NCI-H1105 treated with DMSO at 0.1 percent for 48 hours (cell line): ENCODE results near the gene TIMM8B.
"Not testable (repeated sequence)": the region's sequence is repeated elsewhere in the genome, so short reads cannot be mapped to it uniquely, and the experiment has no call there.

Source experiments
- DNase-seq: peaks from one replicate; lab custom pipeline; 2025; lab: John Stamatoyannopoulos, UW

The TIMM8B gene, protein sequence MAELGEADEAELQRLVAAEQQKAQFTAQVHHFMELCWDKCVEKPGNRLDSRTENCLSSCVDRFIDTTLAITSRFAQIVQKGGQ

GRCh38 chr11:112086422-112087191 lies at the start of gene TIMM8B, which contains the start of gene SDHD:
TIMM8B (minus strand) TSS chr11:112086756; CDS start chr11:112086723, 33 bp downstream.
SDHD (plus strand) TSS chr11:112086873; CDS start chr11:112086908, 35 bp downstream.
- DNase-seq: peak; percentile 97

DNA sequence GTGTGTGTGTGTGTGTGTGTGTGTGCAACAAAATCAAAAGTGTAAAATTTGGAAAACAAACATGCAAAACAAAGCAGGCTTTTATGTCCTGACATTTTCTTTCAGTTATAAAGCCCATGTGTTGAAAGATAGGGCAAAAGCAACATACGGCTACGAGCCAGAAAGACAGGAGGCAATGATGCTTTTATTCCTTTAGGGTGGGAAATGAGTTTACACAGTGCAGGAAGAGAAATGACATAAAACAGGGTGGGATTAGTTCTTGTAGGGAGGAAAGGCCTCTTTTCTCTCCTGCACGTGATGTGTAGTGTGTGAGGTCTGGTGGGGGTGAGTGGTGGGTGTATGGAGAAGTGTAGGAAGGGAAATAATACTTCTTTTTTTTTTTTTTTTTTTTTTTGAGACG lies 47.9 kb upstream of the TIMM8B start:
- DNase-seq: no peak

DNA sequence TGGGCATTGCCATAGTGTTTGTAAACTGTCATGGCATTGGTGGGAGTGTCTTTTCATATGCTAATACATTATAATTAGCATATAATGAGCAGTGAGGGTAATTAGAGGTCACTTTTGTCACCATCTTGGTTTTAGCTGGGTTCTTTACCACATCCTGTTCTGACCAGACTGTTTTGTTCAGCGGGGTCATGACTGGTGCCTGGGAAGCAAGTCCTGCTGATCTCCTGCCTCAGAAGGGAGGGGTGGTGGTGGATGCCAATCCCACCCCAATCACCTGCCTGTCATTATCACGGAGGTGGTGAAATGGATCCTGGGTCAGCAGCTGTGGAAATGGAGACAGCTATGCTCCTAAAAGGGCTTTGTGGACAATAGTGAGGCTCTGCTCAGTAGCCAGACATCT lies 46.2 kb upstream of the TIMM8B start:
- no peak for DNase-seq

DNA sequence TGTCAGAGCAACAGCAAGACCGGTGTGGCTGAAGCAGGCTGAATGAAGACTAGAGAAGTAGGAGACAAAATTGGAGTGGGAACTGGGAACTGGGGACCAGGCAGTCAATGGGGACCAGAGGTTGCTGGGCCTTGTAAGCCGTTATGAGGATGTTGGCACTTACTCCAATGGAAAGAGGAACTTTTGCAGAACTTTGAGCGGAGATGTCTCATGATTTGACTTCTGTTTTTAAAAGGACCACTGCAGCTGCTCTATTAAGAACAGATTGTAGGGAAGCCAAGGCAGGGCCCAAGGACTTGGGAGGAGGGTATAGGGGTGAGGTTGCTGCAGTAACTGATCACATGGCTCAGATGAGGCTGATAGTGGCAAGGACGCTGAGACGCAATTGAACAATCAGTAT lies 43.1 kb upstream of the TIMM8B start:
- no peak for DNase-seq

DNA sequence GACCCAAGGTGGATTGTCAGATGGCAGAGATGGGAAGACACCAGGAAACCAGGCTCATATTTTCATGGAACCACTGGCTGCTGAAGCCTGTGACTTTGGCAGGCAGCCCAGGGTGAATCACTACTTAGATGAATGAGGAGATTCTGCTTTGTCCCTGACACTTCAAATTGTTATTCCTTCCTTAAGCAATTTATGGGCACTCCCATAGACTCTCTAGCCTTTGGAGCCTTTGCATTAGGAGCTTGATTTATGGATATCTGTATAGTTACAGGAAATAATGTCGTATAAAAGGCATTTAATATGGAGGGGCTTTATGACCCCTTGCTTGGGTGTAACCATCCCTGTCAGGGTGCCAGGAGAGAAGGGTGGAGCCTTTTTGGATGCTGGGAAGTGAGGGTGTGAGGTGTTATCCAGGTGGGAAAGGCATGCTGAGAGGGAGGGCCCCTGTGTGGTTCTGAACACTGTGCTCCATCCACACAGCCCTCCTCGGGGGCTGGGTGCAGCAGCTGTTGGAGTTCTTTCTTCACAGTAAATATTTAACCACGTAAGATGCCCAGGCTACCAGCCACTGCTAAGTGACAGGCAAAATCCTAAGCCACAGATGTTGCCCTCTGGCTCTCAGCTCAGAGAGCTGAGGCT lies 42.0 kb upstream of the TIMM8B start:
- DNase-seq: peak; percentile 80

GRCh38 chr11:112127056-112127455 lies 40.5 kb upstream of the TIMM8B start:
- DNase-seq: no peak

- DNase-seq: no peak
Measured at GRCh38 chr11:112123129-112123528, 36.6 kb upstream of the TIMM8B start.

- no peak for DNase-seq
Measured at GRCh38 chr11:112121981-112122615, 35.5 kb upstream of the TIMM8B start.

GRCh38 chr11:112118176-112118575 lies 31.6 kb upstream of the TIMM8B start:
- DNase-seq: no peak

- no peak for DNase-seq
Measured at GRCh38 chr11:112115386-112115785, 28.8 kb upstream of the TIMM8B start.

DNA sequence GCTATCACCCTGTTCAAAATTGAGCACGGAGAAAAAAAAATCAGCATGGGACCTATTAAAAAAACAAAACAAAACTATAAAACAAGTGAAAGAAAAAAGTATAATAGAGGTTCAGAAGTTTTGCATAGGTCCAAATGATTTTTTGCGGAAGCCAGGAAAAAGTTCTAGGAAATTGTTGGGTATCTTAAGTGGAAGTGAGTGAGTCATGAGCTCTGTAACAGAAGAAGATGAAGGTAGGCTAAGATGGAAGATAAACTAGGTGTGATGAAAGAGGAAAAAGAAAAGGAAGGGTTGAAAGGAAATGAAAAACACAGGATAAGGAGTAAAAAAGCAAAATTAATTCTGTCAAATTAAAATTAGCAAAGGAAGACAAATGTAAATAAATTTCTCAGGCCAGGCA lies 27.9 kb upstream of the TIMM8B start:
- no peak for DNase-seq

DNA sequence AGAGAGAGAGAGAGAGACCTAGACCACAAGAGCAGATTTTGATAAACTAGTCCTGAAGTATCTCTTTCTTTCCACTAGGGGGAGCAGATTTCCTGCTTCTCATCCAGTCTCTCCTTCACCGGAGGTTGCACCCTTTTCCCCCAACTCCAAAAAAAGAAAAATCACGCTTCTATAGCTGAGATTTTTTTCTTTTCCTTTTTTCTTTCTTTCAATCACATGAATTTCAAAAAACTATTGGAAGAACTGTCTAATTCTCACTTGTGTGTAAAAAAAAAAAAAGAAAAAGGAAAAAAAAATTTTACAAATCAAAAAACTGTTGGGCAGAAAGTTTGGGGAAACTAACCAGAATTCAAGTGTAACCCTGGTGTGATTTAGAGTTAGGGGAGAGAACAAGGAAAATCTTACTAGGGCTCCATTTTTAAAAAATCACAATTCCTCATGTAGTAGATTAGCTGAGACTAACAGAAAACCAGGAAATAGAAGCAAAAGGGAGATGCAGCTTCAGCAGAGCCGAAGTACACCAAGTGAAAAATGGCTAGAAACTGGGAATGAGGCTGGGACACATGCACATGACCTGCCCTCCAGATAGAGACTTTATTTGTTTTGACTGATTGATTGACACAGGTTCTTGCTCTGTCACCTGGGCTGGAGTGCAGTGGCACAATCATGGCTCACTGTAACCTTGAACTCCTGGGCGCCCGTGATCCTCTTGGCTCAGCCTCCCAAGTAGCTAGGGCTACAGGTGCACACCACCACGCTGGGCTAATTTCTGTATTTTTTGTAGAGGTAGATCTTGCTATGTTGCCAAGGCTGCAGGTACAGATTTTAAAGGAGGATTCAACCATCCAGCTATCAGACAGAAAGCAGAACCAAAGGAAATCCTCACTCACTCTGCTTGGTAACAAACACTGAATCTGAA lies 27.2 kb upstream of the TIMM8B start:
- peak; percentile 77 for DNase-seq

- DNase-seq: no peak
Measured at GRCh38 chr11:112106070-112106469, 19.5 kb upstream of the TIMM8B start.

DNA sequence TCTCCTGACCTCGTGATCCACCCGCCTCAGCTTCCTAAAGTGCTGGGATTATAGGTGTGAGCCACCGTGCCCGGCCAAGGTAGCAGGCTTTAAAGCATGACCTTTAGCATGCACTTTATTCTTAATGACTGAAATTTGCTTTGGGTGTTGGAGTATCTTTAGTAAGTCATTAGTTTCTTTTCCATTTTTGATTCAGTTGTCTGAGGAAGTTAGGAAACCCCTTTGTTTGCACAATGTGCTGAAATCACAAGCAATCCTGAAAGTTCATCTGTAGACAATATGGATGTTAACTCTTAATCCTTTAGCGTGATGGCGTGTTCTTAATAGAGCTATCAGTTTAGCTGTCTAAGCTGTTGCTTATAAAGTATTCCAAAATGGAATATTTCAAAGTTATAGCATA lies 16.9 kb upstream of the TIMM8B start:
- DNase-seq: no peak

- DNase-seq: no peak
Measured at GRCh38 chr11:112100462-112100861, 13.9 kb upstream of the TIMM8B start.

- DNase-seq: no peak
Measured at GRCh38 chr11:112097734-112098528, 11.4 kb upstream of the TIMM8B start.

GRCh38 chr11:112096194-112096593 lies 9.6 kb upstream of the TIMM8B start:
- no peak for DNase-seq

GRCh38 chr11:112095302-112095701 lies 8.7 kb upstream of the TIMM8B start:
- DNase-seq: not testable (repeated sequence)

GRCh38 chr11:112087212-112087611 lies 656 bp upstream of the TIMM8B start:
- no peak for DNase-seq

DNA sequence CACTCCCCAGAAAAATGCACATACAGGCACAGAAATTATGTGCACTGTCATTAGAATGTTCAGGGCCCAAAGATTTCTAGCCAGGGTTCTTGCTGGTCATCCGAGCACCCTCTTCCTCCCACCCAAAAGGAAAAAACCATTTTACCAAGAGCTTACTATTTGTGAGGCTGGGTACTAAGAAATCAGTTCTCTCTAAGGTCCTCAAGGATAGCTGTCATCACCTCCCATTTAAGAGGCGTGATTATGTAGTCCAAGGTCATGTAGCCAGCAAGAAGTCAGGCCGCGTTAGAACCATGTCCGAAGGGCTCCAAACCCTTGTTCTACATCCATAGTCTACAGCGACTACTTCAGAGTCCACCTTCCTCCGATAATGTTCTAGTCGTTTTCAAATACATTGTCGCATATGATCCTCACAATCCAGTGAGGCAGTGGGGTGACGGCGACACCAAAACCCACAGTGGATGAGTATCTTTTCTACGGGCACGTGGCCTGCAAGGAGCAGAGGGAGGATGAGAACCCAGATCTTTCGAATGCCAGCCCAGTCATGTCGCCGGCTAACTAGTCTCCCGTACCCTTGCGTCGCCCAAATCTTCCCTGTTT lies 634 bp downstream of the TIMM8B start:
- no peak for DNase-seq

DNA sequence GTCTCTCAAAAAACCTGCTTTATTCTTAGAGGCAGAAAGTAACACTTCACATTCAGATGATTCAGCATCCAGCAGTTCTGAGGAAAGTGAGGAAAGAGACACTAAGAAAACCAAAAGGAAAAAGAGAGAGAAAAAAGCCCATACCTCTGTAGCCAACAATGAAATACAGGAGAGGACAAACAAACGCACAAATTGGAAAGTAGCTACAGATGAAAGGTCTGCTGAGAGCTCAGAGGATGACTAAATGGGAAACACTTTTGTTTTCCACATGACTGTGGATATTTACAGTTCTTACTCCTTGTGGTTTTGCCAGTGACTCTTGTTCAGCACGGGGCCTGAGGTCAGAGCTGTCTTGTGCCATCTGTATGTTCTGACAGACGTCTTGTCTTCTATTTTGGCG lies 3.8 kb downstream of the TIMM8B start:
- DNase-seq: no peak
